Fibroblast of skin of left quadriceps (primary cell): ENCODE measurements around the gene CHRD.
"Not testable (repeated sequence)": the region's sequence is repeated elsewhere in the genome, so short reads cannot be mapped to it uniquely, and the experiment has no call there.

Experiments
- DNase-seq, 2 experiments: peaks; one replicate each; pipeline ENCODE4 v3.0.0-alpha.2; 2013; ENCODE audit warnings: low read depth in 2 of 2

The CHRD gene

DNA sequence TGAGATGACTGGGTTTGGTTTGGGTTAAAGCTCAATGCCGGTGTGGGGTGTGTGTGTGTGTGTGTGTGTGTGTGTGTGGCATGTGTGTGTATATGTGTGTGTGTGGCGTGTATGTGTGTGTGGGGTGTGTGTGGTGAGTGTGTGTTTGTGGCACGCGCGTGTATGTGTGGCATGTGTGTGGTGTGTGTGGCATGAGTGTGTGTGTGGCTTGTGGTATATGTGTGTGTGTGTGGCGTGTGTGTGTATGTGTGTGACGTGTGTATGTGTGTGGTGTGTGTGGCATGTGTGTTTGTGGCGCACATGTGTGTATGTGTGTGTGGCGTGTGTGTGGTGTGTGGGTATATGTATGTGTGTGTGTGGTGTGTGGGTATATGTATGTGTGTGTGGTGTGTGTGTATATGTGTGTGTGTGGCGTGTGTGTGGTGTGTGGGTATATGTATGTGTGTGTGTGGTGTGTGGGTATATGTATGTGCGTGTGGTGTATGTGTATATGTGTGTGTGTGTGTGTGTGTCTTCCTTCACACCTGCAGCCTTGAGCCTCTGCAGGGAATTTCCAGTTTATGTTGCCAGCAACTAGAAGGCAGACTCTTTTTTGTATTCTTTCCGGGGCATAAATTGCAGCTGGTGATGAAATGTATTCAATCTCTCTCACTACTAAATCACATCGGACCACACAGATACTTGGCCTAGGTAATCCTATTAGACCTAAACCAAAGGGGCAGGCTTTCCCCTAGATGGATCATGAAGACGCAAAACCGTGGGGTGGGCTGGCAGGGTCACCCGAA lies 34.8 kb downstream of the CHRD start:
- no peak for DNase-seq

GRCh38 chr3:184415203-184415490 lies 35.3 kb downstream of the CHRD start:
- DNase-seq, result no peak

DNA sequence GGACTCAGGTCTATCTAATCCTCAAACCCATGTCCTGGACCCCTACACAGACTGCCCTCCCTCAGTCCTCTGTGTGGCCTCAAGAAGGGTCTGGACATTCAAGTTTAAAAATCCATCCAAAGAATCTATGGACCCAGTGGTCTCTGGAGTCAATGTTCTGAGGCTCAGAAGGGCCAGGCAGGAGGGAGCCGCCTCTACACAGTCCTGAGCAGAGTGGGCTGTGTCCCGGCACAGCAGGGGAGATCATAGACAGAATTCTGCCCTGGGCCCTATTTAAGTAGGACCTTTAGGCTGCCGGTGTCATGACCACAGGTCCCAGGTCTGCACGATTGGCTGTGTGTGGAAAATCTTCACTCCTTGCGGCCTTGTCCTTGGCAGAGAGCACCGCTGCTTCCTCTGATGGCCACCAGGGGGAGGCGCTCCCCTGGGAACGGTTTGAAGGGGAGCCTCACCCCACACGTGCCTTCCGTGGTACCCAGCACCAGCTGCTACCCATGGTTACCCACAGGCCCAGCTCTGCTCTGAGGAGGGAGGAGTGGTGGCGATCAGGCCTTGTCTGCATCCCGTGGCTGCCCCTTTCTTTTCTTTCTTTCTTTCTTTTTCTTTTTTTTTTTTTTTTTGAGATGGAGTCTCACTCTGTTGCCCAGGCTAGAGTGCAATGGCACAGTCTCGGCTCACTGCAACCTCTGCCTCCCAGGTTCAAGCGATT lies 37.9 kb downstream of the CHRD start:
- peak; percentile 20 to 31 for DNase-seq

DNA sequence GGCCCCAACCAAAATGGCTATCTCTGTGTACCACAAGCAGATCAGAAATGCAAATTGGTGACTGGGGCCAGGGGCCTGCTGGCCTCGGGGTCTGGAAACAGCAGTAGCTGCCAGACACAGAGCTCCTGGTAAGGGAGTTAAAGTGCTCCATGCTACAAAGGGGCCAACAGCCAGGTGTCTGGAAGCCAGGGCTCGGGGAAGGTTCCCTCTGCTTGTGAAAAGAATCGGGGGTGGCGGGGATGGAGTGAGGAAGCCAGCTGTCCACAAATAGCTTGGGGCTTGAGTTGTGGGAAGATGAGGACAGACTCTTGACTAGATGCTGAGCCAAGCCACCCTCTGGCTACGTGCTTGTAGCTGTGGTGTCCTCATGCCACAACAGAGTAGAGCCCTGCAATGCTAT lies 39.3 kb downstream of the CHRD start:
- DNase-seq, result no peak

- no peak for DNase-seq
These were observed 43.7 kb downstream of the CHRD start for GRCh38 chr3:184423561-184423960.

DNA sequence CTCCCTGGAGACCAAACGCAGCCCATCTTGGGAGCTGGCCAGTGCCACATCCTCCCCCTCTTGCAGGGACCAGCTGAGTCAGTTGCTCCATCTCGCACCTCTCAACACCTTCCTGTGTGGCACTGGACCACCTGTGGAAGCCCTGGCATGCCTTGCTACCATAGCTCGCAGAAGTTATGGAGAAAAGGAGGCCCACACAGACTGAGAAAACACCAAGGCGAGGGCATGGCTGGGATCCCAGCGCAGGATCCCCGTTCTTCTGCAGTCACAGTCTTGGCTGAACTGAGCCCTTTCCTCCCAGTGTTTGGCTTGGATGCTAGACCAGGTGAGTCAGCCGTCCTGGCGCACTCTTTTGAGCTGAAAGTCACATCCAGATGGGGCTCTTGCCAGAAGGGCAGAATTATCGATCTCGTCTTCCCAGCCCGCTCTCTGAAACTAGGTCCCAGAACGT lies 46.9 kb downstream of the CHRD start:
- DNase-seq, result no peak

DNA sequence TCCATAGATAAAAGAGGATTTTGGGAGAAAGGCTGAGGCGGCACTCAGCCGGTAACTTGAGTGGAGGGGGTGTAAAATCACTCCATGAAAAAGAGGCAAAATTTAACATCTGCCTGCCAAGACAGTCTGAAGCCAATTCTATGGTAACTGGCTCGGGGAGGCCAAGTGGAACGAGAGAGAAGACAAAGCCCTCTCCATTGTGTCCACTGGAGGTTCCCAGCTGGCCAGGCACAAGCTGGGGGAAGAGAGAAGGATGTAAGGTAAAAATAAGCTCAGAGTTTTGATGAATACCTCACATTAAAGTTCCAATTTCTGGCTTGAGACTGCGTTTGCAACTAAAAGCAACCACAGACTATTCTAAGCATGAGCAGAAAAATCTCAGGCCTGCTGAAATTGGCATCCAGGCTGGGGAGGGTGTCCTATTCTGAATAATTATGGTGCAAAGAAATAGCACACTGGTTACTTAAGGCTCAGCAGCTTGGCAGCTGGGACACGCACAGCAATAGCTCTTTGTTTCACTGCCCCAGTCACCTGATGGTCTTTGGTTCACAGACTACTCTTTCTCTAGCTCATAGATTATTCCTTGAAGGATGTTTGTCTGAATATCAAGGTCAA lies 48.8 kb downstream of the CHRD start:
- DNase-seq, result peak; percentile 2 to 7

DNA sequence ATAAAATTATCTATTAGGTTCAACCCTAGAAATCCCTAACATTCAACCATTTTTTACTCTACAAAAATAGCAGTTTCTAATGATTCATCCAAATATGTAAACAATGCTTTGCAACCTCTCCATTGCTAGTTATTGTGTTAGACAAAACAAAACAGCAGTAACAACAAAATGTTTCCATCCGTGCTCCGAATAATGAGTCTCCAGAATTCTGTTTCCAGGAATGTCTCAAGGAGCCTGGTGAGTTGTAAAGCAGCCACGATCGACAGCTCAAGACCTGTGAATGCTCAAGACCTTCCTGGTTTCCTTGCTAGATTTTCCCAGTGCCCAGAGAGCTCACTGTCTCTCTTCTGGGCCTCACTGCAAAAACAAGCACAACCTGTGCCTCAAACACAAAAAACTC lies 49.9 kb downstream of the CHRD start:
- DNase-seq, result no peak

DNA sequence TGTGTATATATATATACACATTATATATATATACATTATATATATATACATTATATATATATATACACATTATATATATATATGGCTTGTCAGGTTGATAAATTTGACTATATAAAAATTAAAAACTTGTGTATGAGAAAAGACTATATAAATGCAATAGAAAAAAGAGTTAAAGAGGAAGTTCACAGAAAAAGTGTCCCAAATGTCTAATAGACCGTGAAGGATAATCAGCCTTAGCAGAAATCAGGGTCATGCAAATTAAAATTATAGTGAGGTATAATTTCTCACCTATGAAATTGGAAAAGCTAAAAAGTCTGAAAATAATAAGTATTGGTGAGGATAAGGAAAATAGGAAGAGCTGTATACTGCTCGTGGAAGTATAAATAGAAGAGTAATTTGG lies 51.1 kb downstream of the CHRD start:
- DNase-seq, result no peak

- not testable (repeated sequence) for DNase-seq
These were observed 53.3 kb downstream of the CHRD start for GRCh38 chr3:184433178-184433577.

DNA sequence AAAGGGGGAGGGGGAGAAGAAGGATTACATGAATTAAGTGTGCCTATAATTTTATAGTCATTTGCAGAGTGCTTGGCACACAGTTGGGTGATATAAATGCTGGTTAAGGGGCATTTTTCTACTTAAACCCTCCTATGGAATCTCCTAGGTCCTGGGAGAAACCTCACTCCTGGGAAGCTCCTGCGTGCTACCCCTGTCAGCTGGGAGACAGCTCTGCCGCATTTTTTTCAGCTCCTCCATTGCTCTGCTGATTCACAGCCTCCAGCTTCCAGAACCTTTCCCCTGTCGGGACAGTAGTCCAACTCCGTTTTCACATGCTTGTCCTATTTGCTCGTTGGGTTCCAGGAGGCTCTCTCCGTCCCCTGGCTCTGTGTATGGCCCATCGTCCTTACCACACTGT lies 59.2 kb downstream of the CHRD start:
- no peak for DNase-seq
